RWPE2 (cell line): ENCODE data around the gene MAN2B2.

Experiments used
- ATAC-seq: fragments of 200-7000 bp; cut with Tn5 transposase; 3 replicates; pipeline ENCODE4 v1.9.1; 2021; ENCODE audit warnings: low read depth
- DNase-seq: peaks from one replicate; pipeline ENCODE4 v3.0.0-alpha.2; 2020; ENCODE audit warnings: low spot score
- H3K27ac ChIP-seq: fragments of 450-650 bp; 2 replicates; pipeline ENCODE4 v1.5.1; 2017; ENCODE audit warnings: mild to moderate bottlenecking; ENCODE audit not compliant: poor library complexity, severe bottlenecking
- H3K27me3 ChIP-seq: fragments of 250-450 bp; sonication (Bioruptor Pico); 2 replicates; pipeline ENCODE4 v1.5.1; 2021; ENCODE audit warnings: mild to moderate bottlenecking, moderate library complexity; ENCODE audit not compliant: insufficient read depth, poor library complexity, severe bottlenecking
- H3K36me3 ChIP-seq: fragments of 250-450 bp; sonication (Bioruptor Pico); 2 replicates; pipeline ENCODE4 v1.5.1; 2020; ENCODE audit warnings: low read depth, mild to moderate bottlenecking, moderate library complexity
- H3K4me1 ChIP-seq: fragments of 250-450 bp; sonication (Bioruptor Pico); 2 replicates; pipeline ENCODE4 v1.5.1; 2021; ENCODE audit warnings: mild to moderate bottlenecking, moderate library complexity; ENCODE audit not compliant: insufficient read depth, poor library complexity, severe bottlenecking
- H3K4me3 ChIP-seq: fragments of 250-450 bp; sonication (Bioruptor Pico); 2 replicates; pipeline ENCODE4 v1.5.1; 2021; ENCODE audit warnings: mild to moderate bottlenecking, moderate library complexity; ENCODE audit not compliant: severe bottlenecking
- H3K9me3 ChIP-seq: fragments of 250-450 bp; sonication (Bioruptor Pico); 2 replicates; pipeline ENCODE4 v1.5.1; 2021; ENCODE audit warnings: mild to moderate bottlenecking, moderate library complexity; ENCODE audit not compliant: severe bottlenecking
- CTCF ChIP-seq: fragments of 450-650 bp; IDR thresholded peaks from one replicate; pipeline ENCODE4 v1.5.1; 2017; ENCODE audit warnings: mild to moderate bottlenecking, moderate library complexity; ENCODE audit not compliant: poor library complexity, severe bottlenecking

MAN2B2 gene

DNA sequence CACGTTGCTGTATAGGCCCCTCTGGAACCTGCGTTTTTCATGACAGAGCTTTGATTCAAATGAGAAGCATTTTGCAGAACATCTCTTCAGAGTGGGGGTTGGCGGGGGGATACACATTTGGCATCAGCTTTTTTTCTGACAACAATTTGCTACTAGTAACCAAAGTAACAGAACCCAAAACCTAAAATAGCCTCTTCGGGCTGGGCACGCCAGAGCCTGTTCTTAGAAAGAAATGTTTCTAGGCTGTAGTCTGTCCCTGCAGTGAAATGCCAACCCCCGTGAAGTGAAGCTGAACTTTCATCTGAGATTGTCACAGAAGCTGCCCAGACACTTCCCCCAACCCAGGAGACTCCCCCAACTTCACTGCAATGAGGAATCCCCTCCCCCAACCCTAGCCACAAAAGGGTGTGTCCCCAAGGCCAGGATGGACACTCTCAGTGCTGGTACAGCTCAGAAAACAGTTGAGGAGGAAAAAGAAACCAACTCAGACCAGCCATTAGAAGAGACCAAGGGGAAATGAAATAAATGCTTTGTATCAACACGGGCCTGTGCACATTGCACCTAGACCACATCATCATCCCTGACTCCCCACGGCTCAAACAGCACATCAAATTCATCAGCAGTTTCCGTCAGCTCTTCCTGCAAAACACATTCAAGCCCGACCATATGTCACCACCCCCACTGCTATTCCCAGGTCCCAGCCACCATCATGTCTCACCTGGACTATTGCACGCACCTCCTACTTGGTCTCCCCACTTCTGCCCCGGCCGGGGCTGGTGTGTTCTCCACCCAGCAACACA lies 8.4 kb upstream of the MAN2B2 start:
- Histone ChIP-seq H3K9me3 (no peaks in the 10 kb centered on the region), H3K36me3 (no peaks in the 10 kb centered on the region), H3K4me1 (peaks cover 5% of the 10 kb centered on the region), H3K4me3 (no peak overlapping the region), H3K27ac (no peak overlapping the region), H3K27me3 (peaks cover 15% of the 10 kb centered on the region)
- ATAC-seq (no peak), DNase-seq (no peak)
- no peak for TF ChIP-seq CTCF

DNA sequence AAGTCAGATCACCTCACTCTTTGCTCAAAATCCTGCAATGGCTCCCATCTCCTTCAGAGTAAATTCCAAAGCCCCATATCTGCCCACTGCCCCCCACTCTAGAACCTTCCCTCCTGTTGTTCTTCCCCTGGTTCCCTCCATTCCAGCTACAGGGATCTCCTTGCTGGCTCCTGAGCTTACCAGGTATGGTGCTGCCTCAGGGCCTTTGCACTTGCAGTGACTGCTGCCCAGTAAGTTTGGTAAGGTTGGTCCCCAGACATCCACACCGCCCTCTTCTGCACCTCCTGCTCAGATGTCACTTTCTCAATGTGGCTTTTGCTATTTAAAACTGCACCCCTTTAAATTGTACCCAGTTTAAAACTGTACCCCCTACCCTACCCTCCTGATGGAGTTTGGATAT lies 7.8 kb upstream of the MAN2B2 start:
- TF ChIP-seq CTCF, result no peak
- ATAC-seq, result no peak
- H3K27me3 ChIP-seq, result peaks cover 15% of the 10 kb centered on the region

DNA sequence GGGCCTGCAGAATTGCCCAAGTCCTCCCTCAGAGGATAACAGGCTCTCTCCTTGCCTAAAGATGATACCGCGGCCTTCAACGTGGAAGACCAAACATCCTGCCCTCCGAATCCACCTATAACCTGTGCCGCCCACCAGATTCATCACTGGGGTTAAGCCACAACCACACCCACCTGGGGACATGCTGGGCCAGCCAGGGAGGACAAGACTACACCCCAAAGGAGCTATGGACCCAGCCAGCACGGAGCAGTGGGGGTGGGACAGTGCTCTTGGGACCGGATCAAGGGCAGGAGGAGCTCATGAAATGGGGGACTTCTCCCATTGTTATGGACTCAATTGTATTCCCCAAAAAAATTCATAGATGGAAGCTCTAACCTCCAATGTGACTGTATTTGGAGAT lies 6.8 kb upstream of the MAN2B2 start:
- no peak for TF ChIP-seq CTCF
- Histone ChIP-seq H3K4me3 (no peak overlapping the region), H3K27ac (no peak overlapping the region), H3K9me3 (no peaks in the 10 kb centered on the region), H3K4me1 (peaks cover 5% of the 10 kb centered on the region), H3K27me3 (peaks cover 9% of the 10 kb centered on the region), H3K36me3 (no peaks in the 10 kb centered on the region)
- DNase-seq, result no peak
- ATAC-seq, result no peak

More for the DNA sequence above, 7.8 kb upstream of the MAN2B2 start:
- Histone ChIP-seq H3K4me1 (peaks cover 5% of the 10 kb centered on the region), H3K36me3 (no peaks in the 10 kb centered on the region), H3K9me3 (no peaks in the 10 kb centered on the region), H3K4me3 (no peak overlapping the region), H3K27ac (no peak overlapping the region)
- no peak for DNase-seq

GRCh38 chr4:6568689-6569332 lies 6.2 kb upstream of the MAN2B2 start:
- peaks cover 7% of the 10 kb centered on the region for H3K27me3 ChIP-seq
- H3K36me3 ChIP-seq, result no peaks in the 10 kb centered on the region
- peak; percentile 88 for ATAC-seq

More at GRCh38 chr4:6568689-6569332, 6.2 kb upstream of the MAN2B2 start:
- peaks cover 5% of the 10 kb centered on the region for H3K4me1 ChIP-seq
- DNase-seq, result no peak
- no peak overlapping the region for H3K4me3 ChIP-seq
- no peak overlapping the region for H3K27ac ChIP-seq
- TF ChIP-seq CTCF, result no peak
- no peaks in the 10 kb centered on the region for H3K9me3 ChIP-seq
